Coronary artery (tissue), 2 donors: ENCODE data around the gene ERGIC3.

Source experiments
- DNase-seq: peaks from one replicate; pipeline ENCODE4 v3.0.0-alpha.2; 2017; ENCODE audit warnings: low spot score
- H3K27ac ChIP-seq, 2 donors: fragments of 200-600 bp; sonication (generic); one replicate each; pipeline ENCODE4 v1.5.1; 2016 to 2019
- H3K4me3 ChIP-seq: fragments of 200-600 bp; sonication (generic); 2 replicates; pipeline ENCODE4 v1.5.1; 2016; ENCODE audit warnings: mild to moderate bottlenecking, moderate library complexity
- TF ChIP-seq, protein P1 (sequence below): fragments of 200-600 bp; sonication (generic); IDR thresholded peaks from one replicate; pipeline ENCODE4 v1.5.1; 2019; ENCODE audit warnings: antibody characterized with exemption

ERGIC3 gene

DNA sequence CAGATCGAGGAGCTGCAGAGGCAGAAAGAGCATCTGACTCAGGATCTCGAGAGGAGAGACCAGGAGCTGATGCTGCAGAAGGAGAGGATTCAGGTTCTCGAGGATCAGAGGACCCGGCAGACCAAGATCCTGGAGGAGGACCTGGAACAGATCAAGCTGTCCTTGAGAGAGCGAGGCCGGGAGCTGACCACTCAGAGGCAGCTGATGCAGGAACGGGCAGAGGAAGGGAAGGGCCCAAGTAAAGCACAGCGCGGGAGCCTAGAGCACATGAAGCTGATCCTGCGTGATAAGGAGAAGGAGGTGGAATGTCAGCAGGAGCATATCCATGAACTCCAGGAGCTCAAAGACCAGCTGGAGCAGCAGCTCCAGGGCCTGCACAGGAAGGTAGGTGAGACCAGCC is 38.6 kb upstream of the ERGIC3 start:
- TF ChIP-seq, protein P1, sequence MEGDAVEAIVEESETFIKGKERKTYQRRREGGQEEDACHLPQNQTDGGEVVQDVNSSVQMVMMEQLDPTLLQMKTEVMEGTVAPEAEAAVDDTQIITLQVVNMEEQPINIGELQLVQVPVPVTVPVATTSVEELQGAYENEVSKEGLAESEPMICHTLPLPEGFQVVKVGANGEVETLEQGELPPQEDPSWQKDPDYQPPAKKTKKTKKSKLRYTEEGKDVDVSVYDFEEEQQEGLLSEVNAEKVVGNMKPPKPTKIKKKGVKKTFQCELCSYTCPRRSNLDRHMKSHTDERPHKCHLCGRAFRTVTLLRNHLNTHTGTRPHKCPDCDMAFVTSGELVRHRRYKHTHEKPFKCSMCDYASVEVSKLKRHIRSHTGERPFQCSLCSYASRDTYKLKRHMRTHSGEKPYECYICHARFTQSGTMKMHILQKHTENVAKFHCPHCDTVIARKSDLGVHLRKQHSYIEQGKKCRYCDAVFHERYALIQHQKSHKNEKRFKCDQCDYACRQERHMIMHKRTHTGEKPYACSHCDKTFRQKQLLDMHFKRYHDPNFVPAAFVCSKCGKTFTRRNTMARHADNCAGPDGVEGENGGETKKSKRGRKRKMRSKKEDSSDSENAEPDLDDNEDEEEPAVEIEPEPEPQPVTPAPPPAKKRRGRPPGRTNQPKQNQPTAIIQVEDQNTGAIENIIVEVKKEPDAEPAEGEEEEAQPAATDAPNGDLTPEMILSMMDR = no peak
- H3K27ac ChIP-seq = no peak overlapping the region
- no peak for DNase-seq
- no peak overlapping the region for H3K4me3 ChIP-seq

DNA sequence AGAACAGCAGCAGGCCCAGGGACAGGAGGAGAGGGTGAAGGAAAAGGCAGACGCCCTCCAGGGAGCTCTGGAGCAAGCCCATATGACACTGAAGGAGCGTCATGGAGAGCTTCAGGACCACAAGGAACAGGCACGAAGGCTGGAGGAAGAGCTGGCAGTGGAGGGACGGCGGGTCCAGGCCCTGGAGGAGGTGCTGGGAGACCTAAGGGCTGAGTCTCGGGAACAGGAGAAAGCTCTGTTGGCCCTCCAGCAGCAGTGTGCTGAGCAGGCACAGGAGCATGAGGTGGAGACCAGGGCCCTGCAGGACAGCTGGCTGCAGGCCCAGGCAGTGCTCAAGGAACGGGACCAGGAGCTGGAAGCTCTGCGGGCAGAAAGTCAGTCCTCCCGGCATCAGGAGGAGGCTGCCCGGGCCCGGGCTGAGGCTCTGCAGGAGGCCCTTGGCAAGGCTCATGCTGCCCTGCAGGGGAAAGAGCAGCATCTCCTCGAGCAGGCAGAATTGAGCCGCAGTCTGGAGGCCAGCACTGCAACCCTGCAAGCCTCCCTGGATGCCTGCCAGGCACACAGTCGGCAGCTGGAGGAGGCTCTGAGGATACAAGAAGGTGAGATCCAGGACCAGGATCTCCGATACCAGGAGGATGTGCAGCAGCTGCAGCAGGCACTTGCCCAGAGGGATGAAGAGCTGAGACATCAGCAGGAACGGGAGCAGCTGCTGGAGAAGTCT is 37.9 kb upstream of the ERGIC3 start:
- no peak for DNase-seq
- H3K27ac ChIP-seq = no peak overlapping the region
- no peak overlapping the region for H3K4me3 ChIP-seq
- TF ChIP-seq, protein P1 = no peak

DNA sequence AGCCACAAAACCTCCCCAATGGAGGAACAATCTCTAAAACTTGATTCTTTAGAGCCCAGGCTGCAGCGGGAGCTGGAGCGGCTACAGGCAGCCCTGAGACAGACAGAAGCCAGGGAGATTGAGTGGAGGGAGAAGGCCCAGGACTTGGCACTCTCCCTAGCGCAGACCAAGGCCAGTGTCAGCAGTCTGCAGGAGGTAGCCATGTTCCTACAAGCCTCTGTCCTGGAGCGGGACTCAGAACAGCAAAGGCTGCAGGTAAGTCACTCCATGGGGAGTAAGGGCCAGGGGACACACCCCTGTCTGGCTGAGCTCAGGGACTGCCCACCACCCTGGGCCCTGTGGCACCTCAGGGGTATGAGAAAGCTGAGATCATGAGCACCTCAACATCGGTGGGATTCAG is 37.1 kb upstream of the ERGIC3 start:
- Histone ChIP-seq H3K4me3 (no peak overlapping the region), H3K27ac (no peak overlapping the region)
- TF ChIP-seq, protein P1 = no peak
- no peak for DNase-seq

DNA sequence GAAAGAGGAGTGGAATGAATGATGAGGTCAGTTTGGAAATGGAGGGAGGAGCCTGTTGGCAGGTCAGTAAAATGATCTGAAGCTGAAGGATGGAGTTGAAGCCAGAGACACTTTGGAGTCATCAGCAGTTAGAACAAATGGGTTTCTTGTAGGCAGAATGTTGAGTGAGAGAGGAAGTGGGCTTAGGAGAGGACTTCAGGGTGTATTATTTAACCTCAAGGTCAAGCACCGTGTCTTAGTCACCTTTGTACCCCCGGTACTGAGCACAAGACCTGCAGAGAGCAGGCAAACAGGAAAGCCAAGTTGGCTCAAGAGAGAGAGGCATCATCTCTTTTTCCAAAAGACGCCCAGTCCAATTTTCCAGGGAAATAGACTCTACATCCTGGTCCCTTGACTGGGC is 35.7 kb upstream of the ERGIC3 start:
- TF ChIP-seq, protein P1 = no peak
- no peak for DNase-seq
- Histone ChIP-seq H3K4me3 (no peak overlapping the region), H3K27ac (no peak overlapping the region)

DNA sequence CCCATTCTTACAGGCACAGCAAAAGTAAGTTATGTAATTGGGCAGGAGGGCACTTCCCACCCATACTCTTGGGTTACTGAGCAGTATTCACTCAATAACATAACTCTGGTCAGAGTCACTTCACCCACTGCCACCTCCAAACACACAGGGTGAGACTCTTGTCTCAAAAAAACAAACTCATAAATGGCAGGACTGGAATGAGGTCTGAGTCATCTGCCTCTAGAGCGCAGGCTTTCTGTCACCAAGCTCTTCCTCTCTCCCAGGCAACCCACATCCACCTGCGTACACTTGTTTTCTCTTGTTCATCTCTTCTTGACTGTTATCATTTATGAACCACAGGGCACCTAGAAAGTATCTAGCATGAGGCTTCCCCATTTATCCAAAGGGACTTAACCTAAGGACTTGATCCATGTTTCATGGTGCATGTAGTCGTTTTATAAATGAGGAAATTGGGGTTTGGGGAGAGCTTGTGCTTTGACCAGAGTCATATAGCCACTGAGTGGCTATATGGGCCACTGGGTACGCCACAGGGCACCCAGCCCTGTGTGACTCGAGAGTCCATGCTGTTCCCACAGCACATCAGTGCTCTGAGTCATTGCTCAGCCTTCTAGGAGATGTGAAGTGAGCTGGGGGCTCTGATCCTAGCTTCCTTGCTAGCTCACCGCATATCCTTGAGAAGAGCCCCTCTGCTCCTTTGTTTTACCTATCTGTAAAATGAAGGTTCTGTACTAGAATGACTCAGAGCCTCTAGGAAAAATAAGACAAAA is 34.8 kb upstream of the ERGIC3 start:
- TF ChIP-seq, protein P1 = no peak
- Histone ChIP-seq H3K4me3 (no peak overlapping the region), H3K27ac (no peak overlapping the region)
- DNase-seq = no peak

DNA sequence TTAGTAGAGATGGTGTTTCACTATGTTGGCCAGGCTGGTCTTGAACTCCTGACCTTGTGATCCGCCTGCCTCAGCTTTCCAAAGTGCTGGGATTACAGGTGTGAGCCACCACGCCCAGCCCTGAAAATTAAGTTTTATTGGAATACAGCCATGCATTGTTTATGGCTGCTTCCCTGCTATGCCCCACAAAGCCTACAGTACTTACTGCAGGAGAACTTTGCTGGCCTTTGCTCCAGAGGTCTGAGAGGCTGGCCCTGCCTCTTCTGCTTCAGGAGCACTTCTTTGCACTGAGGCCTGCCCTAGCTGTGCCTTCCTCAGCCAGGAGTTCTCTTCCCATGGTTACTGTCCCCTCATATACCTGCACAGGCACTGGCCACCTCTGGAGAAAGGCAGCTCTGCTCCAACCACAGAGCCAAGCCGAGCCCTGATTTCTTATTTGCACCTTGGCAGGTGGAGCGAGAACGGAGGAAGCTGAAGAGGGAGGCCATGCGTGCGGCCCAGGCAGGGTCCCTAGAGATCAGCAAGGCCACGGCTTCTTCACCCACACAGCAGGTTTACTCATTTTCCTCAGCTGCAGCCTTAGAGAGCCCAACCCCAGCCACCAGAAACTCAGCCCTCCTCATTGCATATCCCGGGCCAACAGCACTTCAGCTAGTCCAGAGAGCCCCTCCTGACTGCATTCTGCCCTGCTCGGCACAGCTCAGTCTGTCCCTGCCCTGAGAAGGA is 33.2 kb upstream of the ERGIC3 start:
- no peak overlapping the region for H3K4me3 ChIP-seq
- no peak for DNase-seq
- H3K27ac ChIP-seq = no peak overlapping the region
- TF ChIP-seq, protein P1 = no peak
